ENCODE results near the gene ZNF45. TPM values are rescaled to one million over a fixed set of nuclear protein-coding genes. Genes with fewer than 3 reads are reported as not detected.

The ZNF45 gene
- total RNA-seq, 1 experiment from 2014 or later: 12.2 TPM

- peak within 1 kb of the TSS; percentile 94 for H3K27ac Mint-ChIP-seq
- peaks cover 27% of the 10 kb centered on the region for H3K9me3 Mint-ChIP-seq
- ChIA-PET POLR2A (no interaction called here), CTCF (interaction anchor here (0.6 to 1.5 kb wide), 4 partner anchors 33 to 239 kb away, joined by 3 to 4 read pairs (median 3); partner anchors contain the start of genes ZNF221 and ZNF45)
- H3K36me3 Mint-ChIP-seq: peaks cover 6% of the 10 kb centered on the region
- ATAC-seq: peak; percentile 99
- TF ChIP-seq GABPB1 (CRISPR knock-in tag; IDR thresholded peaks at IDR 0.05) (peak; percentile 94), JUN (CRISPR knock-in tag; IDR thresholded peaks at IDR 0.05) (no peak), SP1 (CRISPR knock-in tag; conservative IDR thresholded peaks at IDR 0.05) (peak; percentile 45; the same call in 1 of the 2 replicates)
- H3K4me3 Mint-ChIP-seq: peak within 1 kb of the TSS; percentile 99
- H3K27me3 Mint-ChIP-seq (ENCODE audit: low read depth): no peaks in the 10 kb centered on the region
- H3K4me1 Mint-ChIP-seq: no peaks in the 10 kb centered on the region
- DNase-seq (ENCODE audit: low spot score): peak; percentile 92
Observed at GRCh38 chr19:43983912-43984686, 49.0 kb upstream of the ZNF45 start, which contains the start of gene ZNF155. TSS of gene ZNF155 (plus strand) at chr19:43984188. CDS start at chr19:43988544, 4,356 bp downstream.

GRCh38 chr19:43983544-43983911 lies 48.4 kb upstream of the ZNF45 start:
- ATAC-seq: no peak
- H3K27me3 Mint-ChIP-seq (ENCODE audit: low read depth): no peaks in the 10 kb centered on the region
- POLR2A ChIA-PET: no interaction called here
- no peak overlapping the region for H3K4me3 Mint-ChIP-seq
- H3K36me3 Mint-ChIP-seq: peaks cover under 1% of the 10 kb centered on the region
- H3K9me3 Mint-ChIP-seq: peaks cover 32% of the 10 kb centered on the region
- DNase-seq (ENCODE audit: low spot score): no peak
- H3K27ac Mint-ChIP-seq: no peak overlapping the region
- no peaks in the 10 kb centered on the region for H3K4me1 Mint-ChIP-seq
- CTCF ChIA-PET: interaction anchor here (0.9 to 1.5 kb wide), 2 partner anchors 174 to 238 kb away, joined by 3 read pairs; no protein-coding TSS in a partner anchor
- TF ChIP-seq ESRRA (CRISPR knock-in tag; IDR thresholded peaks at IDR 0.05; ENCODE audit: borderline replicate concordance) (no peak), NFYB (CRISPR knock-in tag; conservative IDR thresholded peaks at IDR 0.05; ENCODE audit: low read depth) (no peak), TCF7 (CRISPR knock-in tag; IDR thresholded peaks at IDR 0.05; ENCODE audit: low read depth) (no peak), TP53 (CRISPR knock-in tag; IDR thresholded peaks at IDR 0.05) (no peak), ZBTB21 (CRISPR knock-in tag; IDR thresholded peaks at IDR 0.05; ENCODE audit: borderline replicate concordance) (no peak), FOXP4 (CRISPR knock-in tag; IDR thresholded peaks at IDR 0.05) (no peak), ATF6 (CRISPR knock-in tag; IDR thresholded peaks at IDR 0.05) (no peak), ZNF671 (CRISPR knock-in tag; IDR thresholded peaks at IDR 0.05) (no peak), ZMAT4 (CRISPR knock-in tag; IDR thresholded peaks at IDR 0.05) (no peak), E2F1 (CRISPR knock-in tag; IDR thresholded peaks at IDR 0.05) (no peak)
- TF ChIP-seq, protein P1, sequence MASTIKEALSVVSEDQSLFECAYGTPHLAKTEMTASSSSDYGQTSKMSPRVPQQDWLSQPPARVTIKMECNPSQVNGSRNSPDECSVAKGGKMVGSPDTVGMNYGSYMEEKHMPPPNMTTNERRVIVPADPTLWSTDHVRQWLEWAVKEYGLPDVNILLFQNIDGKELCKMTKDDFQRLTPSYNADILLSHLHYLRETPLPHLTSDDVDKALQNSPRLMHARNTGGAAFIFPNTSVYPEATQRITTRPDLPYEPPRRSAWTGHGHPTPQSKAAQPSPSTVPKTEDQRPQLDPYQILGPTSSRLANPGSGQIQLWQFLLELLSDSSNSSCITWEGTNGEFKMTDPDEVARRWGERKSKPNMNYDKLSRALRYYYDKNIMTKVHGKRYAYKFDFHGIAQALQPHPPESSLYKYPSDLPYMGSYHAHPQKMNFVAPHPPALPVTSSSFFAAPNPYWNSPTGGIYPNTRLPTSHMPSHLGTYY (CRISPR knock-in tag; IDR thresholded peaks at IDR 0.05): no peak
- TF ChIP-seq, protein P2, sequence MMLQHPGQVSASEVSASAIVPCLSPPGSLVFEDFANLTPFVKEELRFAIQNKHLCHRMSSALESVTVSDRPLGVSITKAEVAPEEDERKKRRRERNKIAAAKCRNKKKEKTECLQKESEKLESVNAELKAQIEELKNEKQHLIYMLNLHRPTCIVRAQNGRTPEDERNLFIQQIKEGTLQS (CRISPR knock-in tag; conservative IDR thresholded peaks at IDR 0.05): no peak

All from WTC11 (cell line).